ENCODE data around the gene SIGLEC1. TPM values are rescaled to one million over a fixed set of nuclear protein-coding genes. Genes with fewer than 3 reads are reported as not detected.

The SIGLEC1 gene
- total and polyA plus RNA-seq, 10 of the 15 experiments (the other 5 are each of a cell fraction or from before 2014, with no cell fraction given) = 0.05 TPM; not detected in 9

DNA sequence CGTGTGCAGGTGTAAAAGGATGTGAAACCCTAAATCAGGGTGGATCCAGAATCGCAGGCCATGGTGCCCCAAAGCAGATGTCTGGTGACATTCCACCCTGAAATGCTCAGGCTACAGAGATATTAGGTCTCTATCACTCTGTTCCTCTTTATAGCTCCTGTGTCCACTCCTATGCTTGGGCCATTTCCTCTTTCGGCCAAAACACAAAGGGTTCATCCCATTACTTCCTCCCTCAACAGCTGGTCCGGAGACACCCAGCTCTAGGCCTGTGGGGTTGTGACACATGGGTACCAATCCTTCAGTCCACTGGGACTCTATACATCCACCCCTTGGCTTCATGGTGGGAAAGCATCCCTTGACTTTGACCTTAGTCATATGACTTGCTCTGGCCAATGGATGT is 1.7 kb upstream of the SIGLEC1 start:
- CTCF ChIA-PET = interaction anchor here (1.2 to 2.9 kb wide), 4 partner anchors 10 to 151 kb away, joined by 5 to 9 read pairs (median 6); partner anchors contain the start of gene ADISSP
- H3K4me3 ChIP-seq = no peak overlapping the region
- ATAC-seq (no peak), DNase-seq (ENCODE audit: low read depth, low spot score) (no peak), FAIRE-seq (no peak)
- no peak overlapping the region for H3K27ac ChIP-seq (ENCODE audit: control insufficient read depth, insufficient read depth)
- H3K27me3 ChIP-seq (replicated peaks in 1 of 2; ENCODE audit: control insufficient read depth in 2 of 2, insufficient read depth in 2 of 2, low read length in 1 of 2) = no peaks in the 10 kb centered on the region
- in situ Hi-C loops (cut with MboI) (no loop called here), intact Hi-C loops (cut with micrococcal nuclease; ENCODE audit: unreplicated experiment) (loop anchor here (5.0 to 10.0 kb wide), 2 partner anchors 141 to 497 kb away; no protein-coding TSS in a partner anchor)
- H3K36me3 ChIP-seq (ENCODE audit: control insufficient read depth in 2 of 2, insufficient read depth in 2 of 2, low read length in 1 of 2) = no peaks in the 10 kb centered on the region
- BruUV-seq (replicated peaks) = no TSS peak
- H3K4me1 ChIP-seq (ENCODE audit: control insufficient read depth, insufficient read depth, low read length) = peaks cover 5% of the 10 kb centered on the region
- POLR2A ChIA-PET = no interaction called here
- H3K4me2 ChIP-seq (ENCODE audit: control insufficient read depth, insufficient read depth) = no peak overlapping the region
- no peaks in the 10 kb centered on the region for H4K20me1 ChIP-seq (ENCODE audit: control insufficient read depth, insufficient read depth)
- TF ChIP-seq LARP7 (IDR thresholded peaks at IDR 0.05) (no peak), RCOR1 (conservative IDR thresholded peaks at IDR 0.05; ENCODE audit: low read depth, low read length) (no peak), KAT2A (conservative IDR thresholded peaks at IDR 0.05; ENCODE audit: control insufficient read depth, low read depth, low read length) (no peak), SPI1 (IDR thresholded peaks at IDR 0.05; ENCODE audit: borderline replicate concordance, insufficient read depth, low read depth, low read length) (no peak), TARDBP (IDR thresholded peaks at IDR 0.05; ENCODE audit: borderline replicate concordance) (no peak)
- H3K9ac ChIP-seq (ENCODE audit: control insufficient read depth, insufficient read depth, low read length) = no peak overlapping the region
- H3K79me2 ChIP-seq (ENCODE audit: control insufficient read depth, insufficient read depth, low read length) = no peaks in the 10 kb centered on the region
- no peak overlapping the region for H2AFZ ChIP-seq (ENCODE audit: control insufficient read depth, low read depth, low read length)
- H3K9me3 ChIP-seq (replicated peaks; ENCODE audit: control insufficient read depth, insufficient read depth, low read length) = no peaks in the 10 kb centered on the region
- WGBS (ENCODE audit: insufficient coverage, insufficient replicate concordance, low lambda C conversion rate, missing lambda C conversion rate) = 40% methylated on average over 4 of the region's 4 CpGs
- SMC1A ChIA-PET (ENCODE audit: uncharacterized antibody, unreplicated experiment) = no interaction called here
- RAD21 ChIA-PET (ENCODE audit: unreplicated experiment) = interaction anchor here (1.3 kb wide), 1 partner anchor 150 kb away, joined by 5 read pairs; no protein-coding TSS in a partner anchor

DNA sequence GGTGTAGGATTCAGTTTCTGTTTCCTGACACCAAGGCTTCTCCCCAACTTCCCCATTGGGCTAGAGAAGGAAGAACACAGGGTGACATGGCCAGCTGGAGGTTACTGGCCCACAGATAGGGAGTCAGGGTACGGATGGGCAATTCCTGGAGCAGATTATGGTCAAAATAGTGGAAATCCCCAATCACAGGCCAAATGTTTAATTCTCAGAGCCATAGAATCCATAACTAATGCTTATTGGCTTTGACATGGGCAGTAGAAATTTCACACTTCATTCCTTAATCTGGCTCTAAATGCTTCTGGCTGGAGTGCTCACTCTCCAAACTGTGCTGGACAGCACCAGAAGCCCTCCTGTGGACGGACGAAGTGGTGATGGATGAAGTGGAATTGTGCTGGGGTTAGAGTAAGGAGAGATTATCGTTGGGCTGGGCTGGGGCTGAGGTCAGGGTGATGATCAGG is 887 bp downstream of the SIGLEC1 start:
- ChIA-PET POLR2A (no interaction called here), CTCF (interaction anchor here (0.6 to 3.8 kb wide), 35 partner anchors 8 to 920 kb away, joined by 3 to 51 read pairs (median 4); partner anchors contain the start of gene ADISSP), RAD21 (ENCODE audit: unreplicated experiment) (interaction anchor here (0.8 to 2.4 kb wide), 3 partner anchors 14 to 149 kb away, joined by 3 to 14 read pairs (median 13); no protein-coding TSS in a partner anchor), SMC1A (ENCODE audit: uncharacterized antibody, unreplicated experiment) (interaction anchor here (0.9 to 2.4 kb wide), 6 partner anchors 25 to 152 kb away, joined by 3 to 22 read pairs (median 4); no protein-coding TSS in a partner anchor)
- intact Hi-C loops (cut with micrococcal nuclease; ENCODE audit: unreplicated experiment) (loop anchor here (1.0 to 10.0 kb wide), 3 partner anchors 143 to 494 kb away; no protein-coding TSS in a partner anchor), in situ Hi-C loops (cut with MboI) (no loop called here)
- FAIRE-seq = no peak
- no peak overlapping the region for H3K4me3 ChIP-seq
- no peak overlapping the region for H3K4me2 ChIP-seq (ENCODE audit: control insufficient read depth, insufficient read depth)
- H2AFZ ChIP-seq (ENCODE audit: control insufficient read depth, low read depth, low read length) = no peak overlapping the region; the same call in 1 of the 2 replicates
- H3K9ac ChIP-seq (ENCODE audit: control insufficient read depth, insufficient read depth, low read length) = no peak overlapping the region
- H3K79me2 ChIP-seq (ENCODE audit: control insufficient read depth, insufficient read depth, low read length) = no peaks in the 10 kb centered on the region
- H3K9me3 ChIP-seq (replicated peaks; ENCODE audit: control insufficient read depth, insufficient read depth, low read length) = no peaks in the 10 kb centered on the region
- no peak overlapping the region for H3K27ac ChIP-seq (ENCODE audit: control insufficient read depth, insufficient read depth)
- no peaks in the 10 kb centered on the region for H3K36me3 ChIP-seq (ENCODE audit: control insufficient read depth in 2 of 2, insufficient read depth in 2 of 2, low read length in 1 of 2)
- no TSS peak for BruUV-seq (replicated peaks)
- no peak for ATAC-seq
- H4K20me1 ChIP-seq (ENCODE audit: control insufficient read depth, insufficient read depth) = no peaks in the 10 kb centered on the region
- 49% methylated on average over 4 of the region's 4 CpGs for WGBS (ENCODE audit: insufficient coverage, insufficient replicate concordance, low lambda C conversion rate, missing lambda C conversion rate)
- no peaks in the 10 kb centered on the region for H3K27me3 ChIP-seq (replicated peaks in 1 of 2; ENCODE audit: control insufficient read depth in 2 of 2, insufficient read depth in 2 of 2, low read length in 1 of 2)
- DNase-seq (ENCODE audit: low read depth, low spot score) = no peak
- H3K4me1 ChIP-seq (ENCODE audit: control insufficient read depth, insufficient read depth, low read length) = peaks cover 5% of the 10 kb centered on the region
- TF ChIP-seq YBX1 (IDR thresholded peaks at IDR 0.05) (no peak), CHD4 (IDR thresholded peaks at IDR 0.05) (no peak), FOXK2 (IDR thresholded peaks at IDR 0.05) (no peak), JUND (IDR thresholded peaks at IDR 0.05; ENCODE audit: low read depth, low read length) (no peak), HDAC6 (IDR thresholded peaks at IDR 0.05; ENCODE audit: unreplicated experiment) (no peak), IKZF1 (conservative IDR thresholded peaks at IDR 0.05) (no peak), SIX5 (IDR thresholded peaks at IDR 0.05; ENCODE audit: low read depth, low read length, severe bottlenecking) (no peak), CHD2 (IDR thresholded peaks at IDR 0.05; ENCODE audit: borderline replicate concordance, low read depth, low read length) (no peak), NFXL1 (IDR thresholded peaks at IDR 0.05; ENCODE audit: borderline replicate concordance) (no peak)
- TF ChIP-seq, protein P1, sequence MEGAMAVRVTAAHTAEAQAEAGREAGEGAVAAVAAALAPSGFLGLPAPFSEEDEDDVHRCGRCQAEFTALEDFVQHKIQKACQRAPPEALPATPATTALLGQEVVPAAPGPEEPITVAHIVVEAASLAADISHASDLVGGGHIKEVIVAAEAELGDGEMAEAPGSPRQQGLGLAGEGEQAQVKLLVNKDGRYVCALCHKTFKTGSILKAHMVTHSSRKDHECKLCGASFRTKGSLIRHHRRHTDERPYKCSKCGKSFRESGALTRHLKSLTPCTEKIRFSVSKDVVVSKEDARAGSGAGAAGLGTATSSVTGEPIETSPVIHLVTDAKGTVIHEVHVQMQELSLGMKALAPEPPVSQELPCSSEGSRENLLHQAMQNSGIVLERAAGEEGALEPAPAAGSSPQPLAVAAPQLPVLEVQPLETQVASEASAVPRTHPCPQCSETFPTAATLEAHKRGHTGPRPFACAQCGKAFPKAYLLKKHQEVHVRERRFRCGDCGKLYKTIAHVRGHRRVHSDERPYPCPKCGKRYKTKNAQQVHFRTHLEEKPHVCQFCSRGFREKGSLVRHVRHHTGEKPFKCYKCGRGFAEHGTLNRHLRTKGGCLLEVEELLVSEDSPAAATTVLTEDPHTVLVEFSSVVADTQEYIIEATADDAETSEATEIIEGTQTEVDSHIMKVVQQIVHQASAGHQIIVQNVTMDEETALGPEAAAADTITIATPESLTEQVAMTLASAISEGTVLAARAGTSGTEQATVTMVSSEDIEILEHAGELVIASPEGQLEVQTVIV (IDR thresholded peaks at IDR 0.05; ENCODE audit: borderline replicate concordance, partially characterized antibody) = no peak
